HEK293 (cell line): ENCODE results near the gene DLG1.

ENCODE experiments used
- CTCF ChIA-PET: fragments of 350-600 bp; formaldehyde crosslinking; extraction: SDS; loops from one replicate; lab custom pipeline; 2021; ENCODE audit warnings: antibody characterized with exemption; lab: Yijun Ruan, JAX
- POLR2A ChIA-PET: fragments of 300-600 bp; formaldehyde crosslinking; extraction: SDS; loops from one replicate; lab custom pipeline; 2020; ENCODE audit warnings: antibody characterized with exemption, inconsistent platforms; lab: Yijun Ruan, JAX
- H3K27ac ChIP-seq: fragments of 200-500 bp; sonication (Bioruptor generic); 2 replicates; pipeline ENCODE4 v1.5.1; 2014; ENCODE audit warnings: low read depth, low read length, control low read depth, inconsistent platforms; ENCODE audit errors: extremely low read depth
- H3K36me3 ChIP-seq, 2 experiments: fragments of 200-500 bp in 1 of 2; sonication (Bioruptor generic) in 1 of 2; 1 replicate in 1 of 2; 2 replicates in 1 of 2; pipeline ENCODE4 v1.5.1; 2014 to 2017; ENCODE audit warnings: inconsistent platforms in 2 of 2, low read length in 2 of 2; ENCODE audit not compliant: control insufficient read depth in 2 of 2, insufficient read depth in 1 of 2
- H3K4me1 ChIP-seq: fragments of 200-500 bp; sonication (Bioruptor generic); 2 replicates; pipeline ENCODE4 v1.5.1; 2014; ENCODE audit warnings: mild to moderate bottlenecking, low read length, inconsistent platforms; ENCODE audit not compliant: control insufficient read depth, insufficient read depth
- H3K4me3 ChIP-seq: 2 replicates; pipeline ENCODE4 v1.5.1; 2011; ENCODE audit warnings: low read depth, mild to moderate bottlenecking, control low read depth, low read length, moderate library complexity
- H3K9me3 ChIP-seq: fragments of 200-500 bp; sonication (Bioruptor generic); 2 replicates; pipeline ENCODE4 v1.5.1; 2014; ENCODE audit warnings: low read depth, low read length, inconsistent platforms; ENCODE audit not compliant: control insufficient read depth, insufficient read depth
- BCL11A ChIP-seq: fragments of 450-650 bp; formaldehyde crosslinking; IDR thresholded peaks from 2 replicates; pipeline ENCODE4 v1.5.1; 2016; ENCODE audit warnings: low read depth, missing biosample characterization, missing genetic modification characterization
- KLF8 ChIP-seq: fragments of 450-650 bp; formaldehyde crosslinking; IDR thresholded peaks from 2 replicates; pipeline ENCODE4 v1.5.1; 2016; ENCODE audit warnings: missing biosample characterization, missing genetic modification characterization
- PRDM10 ChIP-seq: fragments of 450-650 bp; formaldehyde crosslinking; IDR thresholded peaks from 2 replicates; pipeline ENCODE4 v1.5.1; 2016; ENCODE audit warnings: missing biosample characterization, missing genetic modification characterization
- PRDM6 ChIP-seq: fragments of 450-650 bp; formaldehyde crosslinking; IDR thresholded peaks from 2 replicates; pipeline ENCODE4 v1.5.1; 2017; ENCODE audit warnings: missing biosample characterization, missing genetic modification characterization
- SP2 ChIP-seq: fragments of 450-650 bp; formaldehyde crosslinking; IDR thresholded peaks from 2 replicates; pipeline ENCODE4 v1.5.1; 2016; ENCODE audit warnings: missing biosample characterization, missing genetic modification characterization
- ZBTB1 ChIP-seq: fragments of 450-650 bp; formaldehyde crosslinking; IDR thresholded peaks from 2 replicates; pipeline ENCODE4 v1.5.1; 2016; ENCODE audit warnings: missing biosample characterization, missing genetic modification characterization
- ZBTB17 ChIP-seq: fragments of 450-650 bp; formaldehyde crosslinking; IDR thresholded peaks from 2 replicates; pipeline ENCODE4 v1.5.1; 2016; ENCODE audit warnings: missing biosample characterization, missing genetic modification characterization
- ZNF19 ChIP-seq: fragments of 450-650 bp; formaldehyde crosslinking; IDR thresholded peaks from 2 replicates; pipeline ENCODE4; 2016; ENCODE audit warnings: missing biosample characterization, missing genetic modification characterization, low read depth
- ZNF211 ChIP-seq: fragments of 450-650 bp; formaldehyde crosslinking; IDR thresholded peaks from 2 replicates; pipeline ENCODE4 v1.5.1; 2016; ENCODE audit warnings: low read depth, missing biosample characterization, missing genetic modification characterization
- ZNF23 ChIP-seq: fragments of 450-650 bp; formaldehyde crosslinking; IDR thresholded peaks from 2 replicates; pipeline ENCODE4 v1.5.1; 2016; ENCODE audit warnings: missing biosample characterization, missing genetic modification characterization, borderline replicate concordance
- ZNF362 ChIP-seq: fragments of 450-650 bp; formaldehyde crosslinking; IDR thresholded peaks from 2 replicates; pipeline ENCODE4 v1.5.1; 2016; ENCODE audit warnings: missing biosample characterization, missing genetic modification characterization
- ZNF398 ChIP-seq: fragments of 450-650 bp; formaldehyde crosslinking; IDR thresholded peaks from 2 replicates; pipeline ENCODE4 v1.5.1; 2017; ENCODE audit warnings: missing biosample characterization, missing genetic modification characterization
- ZNF404 ChIP-seq: fragments of 450-650 bp; formaldehyde crosslinking; IDR thresholded peaks from 2 replicates; pipeline ENCODE4 v1.5.1; 2017; ENCODE audit warnings: missing biosample characterization, missing genetic modification characterization
- ZNF416 ChIP-seq: fragments of 450-650 bp; formaldehyde crosslinking; IDR thresholded peaks from 2 replicates; pipeline ENCODE4 v1.5.1; 2016; ENCODE audit warnings: missing biosample characterization, missing genetic modification characterization
- ZNF473 ChIP-seq: fragments of 450-650 bp; formaldehyde crosslinking; IDR thresholded peaks from 2 replicates; pipeline ENCODE4 v1.5.1; 2017; ENCODE audit warnings: missing biosample characterization, missing genetic modification characterization
- ZNF529 ChIP-seq: fragments of 450-650 bp; formaldehyde crosslinking; IDR thresholded peaks from 2 replicates; pipeline ENCODE4 v1.5.1; 2017; ENCODE audit warnings: missing genetic modification characterization, missing biosample characterization; ENCODE audit not compliant: insufficient replicate concordance
- ZNF548 ChIP-seq: fragments of 450-650 bp; formaldehyde crosslinking; IDR thresholded peaks from 2 replicates; pipeline ENCODE4 v1.5.1; 2016; ENCODE audit warnings: missing biosample characterization, missing genetic modification characterization
- ZNF624 ChIP-seq: fragments of 450-650 bp; formaldehyde crosslinking; IDR thresholded peaks from 2 replicates; pipeline ENCODE4 v1.5.1; 2017; ENCODE audit warnings: missing biosample characterization, missing genetic modification characterization
- ZNF639 ChIP-seq: fragments of 450-650 bp; formaldehyde crosslinking; IDR thresholded peaks from 2 replicates; pipeline ENCODE4 v1.5.1; 2016; ENCODE audit warnings: missing biosample characterization, missing genetic modification characterization
- ZNF701 ChIP-seq: fragments of 450-650 bp; formaldehyde crosslinking; IDR thresholded peaks from 2 replicates; pipeline ENCODE4 v1.5.1; 2016; ENCODE audit warnings: missing biosample characterization, missing genetic modification characterization
- ZNF777 ChIP-seq: fragments of 450-650 bp; formaldehyde crosslinking; IDR thresholded peaks from 2 replicates; pipeline ENCODE4 v1.5.1; 2017; ENCODE audit warnings: missing biosample characterization, missing genetic modification characterization, borderline replicate concordance

Gene DLG1

GRCh38 chr3:197335428-197336132, 37.2 kb upstream of the DLG1 start (continued):
- no peak for TF ChIP-seq PRDM6 (tag by site-specific recombination)

- POLR2A ChIA-PET, result no interaction called here
- Histone ChIP-seq H3K27ac (no peak overlapping the region), H3K4me1 (no peaks in the 10 kb centered on the region), H3K9me3 (no peaks in the 10 kb centered on the region), H3K36me3 (no peaks in the 10 kb centered on the region), H3K4me3 (no peak overlapping the region)
- TF ChIP-seq ZNF473 (tag by site-specific recombination), result no peak
- TF ChIP-seq KLF8 (tag by site-specific recombination), result no peak
- TF ChIP-seq ZNF529 (tag by site-specific recombination), result no peak
- peak; percentile 72 for TF ChIP-seq PRDM10 (tag by site-specific recombination)
- CTCF ChIA-PET, result no interaction called here
Measured at GRCh38 chr3:197333901-197334639, 35.7 kb upstream of the DLG1 start.

GRCh38 chr3:197331131-197331530, 32.7 kb upstream of the DLG1 start:
- Histone ChIP-seq H3K36me3 (no peaks in the 10 kb centered on the region), H3K9me3 (no peaks in the 10 kb centered on the region), H3K4me3 (no peak overlapping the region), H3K27ac (no peak overlapping the region), H3K4me1 (no peaks in the 10 kb centered on the region)
- CTCF ChIA-PET, result interaction anchor here (0.7 kb wide), 1 partner anchor 144 kb away, joined by 3 read pairs; no protein-coding TSS in a partner anchor
- POLR2A ChIA-PET, result no interaction called here
- no peak for TF ChIP-seq ZNF701
- no peak for TF ChIP-seq ZBTB1
- TF ChIP-seq ZNF777 (tag by site-specific recombination), result no peak
- TF ChIP-seq ZNF639 (tag by site-specific recombination), result no peak
- TF ChIP-seq ZNF211 (tag by site-specific recombination), result no peak
- no peak for TF ChIP-seq BCL11A (tag by site-specific recombination)
- no peak for TF ChIP-seq ZNF19
- no peak for TF ChIP-seq ZNF362
- no peak for TF ChIP-seq ZNF23 (tag by site-specific recombination)
- no peak for TF ChIP-seq ZNF398 (tag by site-specific recombination)
- no peak for TF ChIP-seq ZNF404 (tag by site-specific recombination)
- no peak for TF ChIP-seq ZBTB17 (tag by site-specific recombination)
- no peak for TF ChIP-seq ZNF416 (tag by site-specific recombination)
- TF ChIP-seq ZNF548 (tag by site-specific recombination), result no peak
- no peak for TF ChIP-seq SP2 (tag by site-specific recombination)
- TF ChIP-seq ZNF624 (tag by site-specific recombination), result no peak
